22Rv1 (cell line): ENCODE data around the gene EFHC1.

Experiments used
- H3K27ac ChIP-seq: fragments of 450-650 bp; 2 replicates; pipeline ENCODE4 v1.5.1; 2017
- ZFX ChIP-seq: fragments of 450-650 bp; IDR thresholded peaks from 2 replicates; pipeline ENCODE4 v1.6.1; 2017; ENCODE audit warnings: antibody characterized with exemption, borderline replicate concordance
- TF ChIP-seq, protein P1 (sequence below): fragments of 450-650 bp; IDR thresholded peaks from 2 replicates; pipeline ENCODE4 v1.5.1; 2017; ENCODE audit warnings: mild to moderate bottlenecking

Gene EFHC1

DNA sequence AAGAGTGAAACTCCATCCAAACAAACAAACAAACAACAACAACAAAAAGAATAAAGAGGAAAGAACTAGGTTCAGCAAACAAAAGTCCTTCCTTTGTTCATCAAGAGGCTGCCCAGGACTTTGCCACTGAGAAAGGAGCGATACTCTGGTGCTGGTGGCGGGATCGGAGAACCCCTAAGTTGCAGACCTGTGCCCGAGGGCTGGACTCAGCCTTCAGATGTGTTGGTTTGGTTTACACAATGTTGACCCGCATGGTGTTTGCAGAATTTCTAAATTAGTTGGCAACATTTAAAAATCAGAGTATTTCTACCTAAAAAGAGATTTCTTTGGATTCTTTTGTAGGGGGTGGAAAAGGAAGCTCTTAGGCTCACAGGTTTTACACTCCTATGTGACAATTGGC, 114.2 kb downstream of the EFHC1 start:
- no peak overlapping the region for H3K27ac ChIP-seq
- TF ChIP-seq ZFX = no peak
- TF ChIP-seq, protein P1, sequence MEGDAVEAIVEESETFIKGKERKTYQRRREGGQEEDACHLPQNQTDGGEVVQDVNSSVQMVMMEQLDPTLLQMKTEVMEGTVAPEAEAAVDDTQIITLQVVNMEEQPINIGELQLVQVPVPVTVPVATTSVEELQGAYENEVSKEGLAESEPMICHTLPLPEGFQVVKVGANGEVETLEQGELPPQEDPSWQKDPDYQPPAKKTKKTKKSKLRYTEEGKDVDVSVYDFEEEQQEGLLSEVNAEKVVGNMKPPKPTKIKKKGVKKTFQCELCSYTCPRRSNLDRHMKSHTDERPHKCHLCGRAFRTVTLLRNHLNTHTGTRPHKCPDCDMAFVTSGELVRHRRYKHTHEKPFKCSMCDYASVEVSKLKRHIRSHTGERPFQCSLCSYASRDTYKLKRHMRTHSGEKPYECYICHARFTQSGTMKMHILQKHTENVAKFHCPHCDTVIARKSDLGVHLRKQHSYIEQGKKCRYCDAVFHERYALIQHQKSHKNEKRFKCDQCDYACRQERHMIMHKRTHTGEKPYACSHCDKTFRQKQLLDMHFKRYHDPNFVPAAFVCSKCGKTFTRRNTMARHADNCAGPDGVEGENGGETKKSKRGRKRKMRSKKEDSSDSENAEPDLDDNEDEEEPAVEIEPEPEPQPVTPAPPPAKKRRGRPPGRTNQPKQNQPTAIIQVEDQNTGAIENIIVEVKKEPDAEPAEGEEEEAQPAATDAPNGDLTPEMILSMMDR = no peak

- TF ChIP-seq, protein P1 = no peak
- TF ChIP-seq ZFX = no peak
- H3K27ac ChIP-seq = no peak overlapping the region
Measured at GRCh38 chr6:52534966-52535390, 114.8 kb downstream of the EFHC1 start.

- no peak overlapping the region for H3K27ac ChIP-seq
- TF ChIP-seq, protein P1 = no peak
- no peak for TF ChIP-seq ZFX
Measured at GRCh38 chr6:52535711-52536423, 115.7 kb downstream of the EFHC1 start.

DNA sequence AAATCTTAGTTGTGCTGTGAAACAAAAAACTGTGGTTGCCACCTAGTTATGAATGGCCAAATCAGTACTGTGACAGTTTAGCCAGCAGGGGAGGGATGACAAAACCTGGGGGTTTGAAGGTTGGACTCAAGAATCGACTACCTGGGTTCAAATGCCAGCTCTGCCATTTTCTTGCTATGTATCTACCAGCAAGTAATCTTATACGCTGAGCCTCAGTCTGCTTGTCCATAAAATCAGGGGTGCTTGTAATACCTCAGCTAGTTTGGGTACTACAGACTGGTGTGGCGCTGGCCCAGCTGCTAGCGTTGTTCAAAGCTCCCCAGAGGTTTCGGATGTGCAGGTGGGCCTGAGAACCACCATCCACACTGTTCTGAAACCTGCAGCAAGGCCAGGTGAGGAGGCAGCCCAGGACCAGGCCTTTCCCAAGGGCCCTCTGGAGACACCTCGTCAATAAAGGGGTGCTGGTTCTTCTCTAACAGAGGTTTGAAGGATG, 116.3 kb downstream of the EFHC1 start:
- no peak overlapping the region for H3K27ac ChIP-seq
- no peak for TF ChIP-seq ZFX
- TF ChIP-seq, protein P1 = no peak

DNA sequence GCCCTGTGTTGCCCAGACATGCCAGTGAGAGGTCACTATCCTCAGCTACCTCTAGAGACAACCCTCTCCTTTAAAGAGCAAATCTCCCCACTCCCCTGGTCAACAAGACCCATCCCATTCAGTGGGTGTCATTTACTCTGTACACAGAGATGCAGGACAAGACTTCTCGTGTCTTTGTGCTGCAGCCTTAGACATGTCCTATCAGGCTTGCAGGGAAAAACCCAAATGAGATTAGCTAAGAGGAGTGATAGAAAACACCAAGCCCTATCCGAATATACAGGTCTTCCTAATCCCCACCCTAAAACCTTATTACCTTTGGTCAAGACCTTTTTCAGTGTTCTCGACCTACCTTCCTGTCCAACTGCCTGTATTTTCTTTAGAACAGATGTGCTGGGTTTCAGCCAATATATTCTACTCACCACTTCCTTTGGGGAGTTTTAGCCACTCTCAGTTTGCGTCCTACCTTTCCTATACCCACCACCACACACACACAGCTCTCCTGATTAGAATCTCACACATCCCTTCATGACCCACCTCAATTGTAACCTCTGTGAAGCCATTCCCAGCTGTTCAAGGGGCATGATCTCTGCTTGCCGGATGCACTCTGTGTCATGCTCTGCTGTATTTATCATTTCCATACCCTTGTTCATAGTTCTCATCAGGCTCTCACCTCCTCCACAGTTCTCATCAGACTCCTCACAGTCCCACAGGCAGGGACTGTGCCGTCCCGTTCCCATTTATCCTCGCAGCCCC, 117.0 kb downstream of the EFHC1 start:
- TF ChIP-seq, protein P1 = no peak
- TF ChIP-seq ZFX = no peak
- no peak overlapping the region for H3K27ac ChIP-seq

DNA sequence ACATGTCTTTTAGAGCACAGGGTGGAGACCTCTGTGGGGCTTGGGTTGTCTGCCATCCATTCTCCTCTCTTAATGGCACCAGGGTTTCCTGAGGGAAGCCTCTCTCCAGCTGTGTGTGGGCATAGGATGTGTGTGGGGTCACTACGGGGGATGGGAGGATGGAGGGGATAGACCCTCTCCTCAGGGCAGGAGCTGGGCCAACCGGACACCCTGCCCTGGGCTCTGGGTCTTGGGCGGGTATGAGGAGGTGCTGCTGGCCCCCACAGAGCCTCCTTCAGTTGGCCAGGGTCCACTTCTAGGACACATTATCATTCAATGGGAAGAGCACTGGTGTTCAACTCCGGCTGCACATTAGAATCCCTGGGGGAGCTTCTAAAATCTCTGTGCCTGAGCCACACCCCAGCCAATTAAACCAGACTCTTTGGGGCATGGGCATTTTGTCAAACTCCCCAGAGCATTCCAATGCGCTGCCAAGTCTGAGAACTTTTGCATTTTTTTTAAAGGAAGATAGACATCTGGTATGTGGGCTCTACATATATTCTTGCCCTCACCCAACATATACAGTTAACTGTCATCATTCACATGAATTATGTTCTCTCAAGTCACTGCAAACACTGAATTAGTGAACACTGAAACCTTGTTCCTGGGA, 118.2 kb downstream of the EFHC1 start:
- TF ChIP-seq ZFX = no peak
- TF ChIP-seq, protein P1 = no peak
- H3K27ac ChIP-seq = no peak overlapping the region
